Right renal pelvis (tissue), 4 donors: ENCODE data around the gene TSPAN5. TPM values are rescaled to one million over a fixed set of nuclear protein-coding genes. Genes with fewer than 3 reads are reported as not detected.
A peak's percentile ranks its signal among the peaks of the same experiment; 100 is the strongest.

ENCODE experiments used
- DNase-seq, 4 donors: peaks; one replicate each; pipeline ENCODE4 v3.0.0-alpha.2; 2013; ENCODE audit warnings: low read depth in 4 of 4, low spot score in 3 of 4, missing footprints in 1 of 4
- polyA plus RNA-seq, 4 donors: library from polyadenylated mRNA; unstranded; fragments of 120-200 nt; gene quantifications; one replicate each; pipeline ENCODE4 v1.2.1, GENCODE V29; 2013; ENCODE audit not compliant: insufficient read length in 4 of 4

TSPAN5 gene
- polyA plus RNA-seq, 4 donors: 26.1 to 31.4 (median 29.2) TPM

DNA sequence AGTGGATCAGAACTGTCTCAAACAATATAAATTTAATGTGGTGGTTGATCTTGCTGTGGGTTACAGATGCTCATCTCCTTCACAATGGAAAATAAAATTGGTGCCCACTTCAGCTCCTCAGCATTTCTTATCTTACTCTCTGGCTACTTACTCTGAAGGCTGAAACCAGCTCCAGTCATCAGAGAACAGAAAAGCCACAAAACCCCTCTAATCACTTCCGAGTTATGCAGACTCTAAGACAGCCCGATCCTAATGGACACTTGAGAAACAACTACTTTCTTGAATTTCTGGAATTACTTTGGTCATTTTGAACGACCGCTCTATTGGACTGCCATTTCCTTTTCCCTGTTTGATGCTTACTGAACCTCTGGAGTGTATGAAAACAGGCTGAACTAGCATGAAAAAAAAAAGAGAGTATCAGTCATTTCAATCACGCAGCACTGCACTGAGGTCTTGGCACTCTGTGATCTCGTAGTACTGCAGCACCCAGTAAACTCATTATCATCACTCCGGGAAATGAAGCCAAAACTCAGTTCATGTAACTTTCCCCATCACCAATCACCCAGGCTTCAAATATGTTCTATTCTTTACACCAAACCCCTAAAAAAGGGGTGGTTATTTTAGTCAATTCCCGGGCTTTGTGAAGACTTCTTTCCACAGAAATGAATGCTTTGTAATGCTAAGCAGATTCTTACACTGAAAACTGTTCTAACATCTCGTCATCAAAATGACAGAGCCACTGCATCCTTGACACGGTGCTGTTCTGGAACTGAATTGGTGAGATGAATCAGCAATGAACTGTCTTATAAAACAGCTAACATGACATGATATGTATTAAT is 54.5 kb downstream of the TSPAN5 start:
- no peak for DNase-seq

DNA sequence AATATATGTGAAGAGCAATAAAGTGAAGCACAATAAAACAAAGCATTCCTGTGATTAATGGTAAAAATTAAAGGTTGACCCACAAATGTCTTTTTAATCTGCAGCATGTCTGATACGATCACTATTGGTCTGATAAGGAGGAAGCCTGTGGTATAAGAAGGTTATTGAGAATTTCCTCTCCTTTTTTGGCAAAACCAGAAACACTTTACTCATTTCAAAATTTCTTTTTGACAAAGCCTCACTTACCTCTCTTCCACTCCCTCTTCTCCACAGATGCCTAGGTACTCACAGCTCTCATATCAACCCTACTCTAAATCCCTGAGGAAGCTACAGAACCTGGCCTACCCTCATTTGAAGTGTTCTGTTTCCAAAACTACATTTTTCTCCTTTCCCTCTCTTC is 56.1 kb downstream of the TSPAN5 start:
- no peak for DNase-seq

DNA sequence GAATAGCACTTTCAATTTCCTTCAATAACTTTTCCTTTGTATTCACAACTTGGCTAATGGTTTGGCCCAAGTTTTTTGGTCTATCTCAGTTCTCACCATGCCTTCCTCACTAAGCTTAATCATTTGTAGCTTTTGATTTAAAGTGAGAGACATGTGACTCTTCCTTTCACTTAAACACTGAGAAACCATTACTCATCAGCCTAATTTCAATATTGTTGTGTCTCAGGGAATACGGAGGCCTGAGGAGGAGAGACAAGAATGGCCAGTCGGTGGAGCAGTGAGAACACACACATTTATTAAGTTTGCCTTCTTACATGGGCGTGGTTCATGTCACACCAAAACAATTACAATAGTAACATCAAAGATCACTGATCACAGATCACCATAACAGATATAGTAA is 56.7 kb downstream of the TSPAN5 start:
- DNase-seq: no peak

DNA sequence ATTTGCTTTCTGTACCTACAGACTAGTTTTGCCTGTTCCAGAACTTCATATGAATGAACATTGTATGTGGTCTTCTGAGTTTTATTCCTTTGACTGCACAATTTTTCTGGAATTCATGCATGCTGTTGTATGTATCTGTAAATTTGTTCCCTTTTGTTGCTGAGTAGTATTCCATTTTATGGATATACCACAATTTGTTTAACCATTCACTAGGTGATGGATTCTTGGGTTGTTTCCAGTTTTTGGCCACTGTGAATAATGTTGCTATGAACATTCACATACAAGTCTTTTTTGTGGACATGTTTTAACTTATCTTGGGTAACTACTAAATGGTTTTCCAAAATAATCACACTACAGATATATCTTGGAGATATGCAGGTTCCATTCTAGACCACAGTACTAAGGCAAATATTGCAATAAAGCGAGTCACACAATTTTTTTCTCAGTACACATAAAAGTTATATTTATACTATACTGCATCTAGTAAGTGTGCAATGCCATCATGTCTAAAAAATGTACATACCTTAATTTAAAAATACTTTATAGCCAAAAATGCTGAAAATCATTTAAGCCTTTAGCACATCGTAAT is 58.7 kb downstream of the TSPAN5 start:
- no peak for DNase-seq

DNA sequence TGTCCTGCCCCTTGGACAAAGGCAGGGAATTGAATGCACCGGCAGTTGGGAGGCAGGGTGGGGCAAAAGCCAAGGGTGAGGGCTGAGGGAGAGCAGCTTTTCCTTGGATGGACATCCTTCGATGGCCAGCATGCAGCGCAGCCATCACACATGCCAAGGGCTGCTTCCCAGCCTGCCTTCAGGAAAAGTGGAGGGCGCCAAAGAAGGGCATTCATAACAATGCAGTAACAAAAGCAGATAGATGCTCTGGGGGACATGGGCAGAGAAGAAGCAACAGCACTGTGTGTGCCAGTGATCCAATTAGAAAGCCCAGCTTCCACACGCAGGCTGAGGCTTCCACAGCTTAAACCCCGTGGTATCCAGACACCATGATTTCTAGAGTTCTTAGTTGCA is 71.5 kb downstream of the TSPAN5 start:
- no peak for DNase-seq

DNA sequence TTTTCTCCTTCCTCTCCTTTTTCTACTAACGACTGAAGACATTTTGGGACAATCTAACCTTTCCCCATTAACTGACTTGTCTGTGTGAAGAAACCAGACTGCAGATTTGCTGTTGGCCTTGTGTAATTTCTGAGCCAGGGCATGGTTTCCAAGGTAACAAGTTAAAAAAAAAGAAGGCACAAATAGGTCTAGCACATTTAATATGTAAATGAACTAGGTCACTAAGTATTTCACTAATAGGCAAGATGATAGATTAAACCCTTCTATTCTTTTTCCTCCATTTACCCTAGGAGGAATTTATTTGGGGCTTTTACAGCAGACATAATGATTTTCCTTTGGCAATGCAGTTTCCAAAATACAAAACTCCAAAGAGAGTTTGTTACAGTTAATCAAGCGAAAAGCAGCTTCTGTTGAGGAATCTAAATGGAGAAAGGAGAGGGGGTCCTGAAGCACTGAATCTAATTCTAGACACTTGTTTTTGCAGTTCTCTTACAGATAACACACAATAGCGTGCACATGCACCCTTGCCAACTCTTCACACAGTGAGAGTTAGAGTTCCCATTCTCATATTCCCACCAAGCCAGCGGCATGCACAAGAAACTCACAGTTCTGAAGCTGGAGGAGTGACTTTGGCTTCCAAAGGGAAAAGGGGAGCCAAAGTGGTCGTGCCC is 72.0 kb downstream of the TSPAN5 start:
- no peak for DNase-seq

DNA sequence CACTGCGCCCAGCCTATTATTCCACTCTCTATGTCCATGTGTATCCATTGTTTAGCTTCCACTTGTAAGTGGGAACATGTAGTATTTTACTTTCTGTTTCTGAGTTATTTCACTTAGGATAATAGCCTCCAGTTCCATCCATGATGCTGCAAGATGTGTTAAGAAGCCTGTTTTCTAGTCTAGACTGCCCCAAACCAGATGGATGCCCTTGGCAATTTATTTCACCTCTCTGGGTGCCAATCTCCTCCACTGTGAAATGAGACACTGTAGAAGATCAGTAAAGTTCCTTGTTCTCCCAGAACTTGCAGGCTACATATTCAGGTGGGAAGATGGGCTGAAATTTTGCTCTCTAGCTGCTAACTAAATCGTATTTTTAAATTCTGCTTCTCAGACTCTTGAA is 72.8 kb downstream of the TSPAN5 start:
- DNase-seq: no peak

DNA sequence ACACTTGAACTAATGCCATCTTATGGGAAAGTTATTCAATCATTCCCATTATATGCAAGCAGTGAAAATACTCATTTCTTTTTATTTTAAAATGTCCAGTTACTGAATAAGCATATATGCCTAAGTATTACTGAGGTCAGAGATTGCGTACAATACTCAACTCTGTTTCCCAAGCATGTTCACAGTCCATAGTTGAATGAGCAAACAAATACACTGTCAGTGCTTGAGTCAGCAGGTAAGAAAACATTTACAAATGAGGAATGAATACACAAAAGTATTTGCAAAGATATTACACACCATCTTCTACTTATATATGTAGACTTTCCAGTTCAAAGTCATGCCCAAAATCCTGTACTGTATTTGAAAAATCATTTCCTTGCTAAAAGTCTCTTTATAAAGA is 74.1 kb downstream of the TSPAN5 start:
- no peak for DNase-seq

DNA sequence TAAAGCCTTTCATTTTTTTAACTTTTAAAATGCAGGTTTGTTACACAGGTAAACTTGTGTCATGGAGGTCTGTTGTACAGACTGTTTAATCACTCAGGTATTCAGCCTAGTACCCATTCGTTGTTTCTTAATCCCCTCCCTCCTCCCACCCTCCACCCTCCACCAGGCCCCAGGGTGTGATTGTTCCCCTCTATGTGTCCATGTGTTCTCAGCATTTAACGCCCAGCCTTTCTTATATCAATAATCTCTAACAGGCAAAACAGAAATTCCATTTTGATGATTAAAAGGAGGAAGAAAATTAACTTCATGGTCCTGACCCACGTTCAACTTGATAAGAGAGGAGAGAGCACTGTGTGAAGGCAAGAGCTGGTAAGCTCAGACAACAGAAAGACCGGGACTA is 75.1 kb downstream of the TSPAN5 start:
- DNase-seq: no peak

DNA sequence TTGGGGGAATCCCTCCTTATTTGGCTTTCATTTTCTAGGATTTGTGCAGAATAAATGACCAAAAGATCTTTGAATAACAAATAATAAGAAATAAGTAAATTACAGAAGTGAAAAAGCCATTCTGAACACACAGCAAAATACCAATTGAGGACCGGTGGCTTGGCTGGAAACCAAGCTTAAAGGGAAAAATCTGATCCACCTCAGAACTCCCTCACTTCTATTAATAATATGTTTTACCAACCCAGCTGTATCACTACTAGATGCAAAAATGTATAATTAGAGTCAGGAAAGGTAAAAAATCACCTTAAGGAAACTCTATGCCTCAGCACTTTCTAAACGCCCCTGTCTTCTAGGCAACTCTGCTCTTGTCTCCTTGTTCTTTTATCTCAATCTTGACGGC is 77.3 kb downstream of the TSPAN5 start:
- DNase-seq: no peak

DNA sequence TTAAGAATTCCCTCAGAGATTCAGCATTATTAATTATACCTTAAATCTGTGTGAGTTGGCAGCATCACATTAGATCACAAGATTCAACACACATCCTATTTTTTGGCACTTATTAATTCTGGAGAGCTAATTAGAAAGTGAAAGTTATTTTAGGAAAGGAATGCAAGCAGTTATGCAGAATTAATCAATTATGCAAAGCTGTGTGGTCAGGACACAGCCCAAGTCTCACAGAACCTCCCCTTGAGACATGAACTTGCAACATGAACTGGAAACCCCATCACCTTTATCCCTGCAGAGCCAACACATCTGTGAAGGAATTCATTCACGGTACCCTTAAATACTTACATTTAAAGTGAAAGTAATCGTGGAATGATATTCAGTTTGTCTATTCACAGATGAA is 80.5 kb downstream of the TSPAN5 start:
- no peak for DNase-seq

DNA sequence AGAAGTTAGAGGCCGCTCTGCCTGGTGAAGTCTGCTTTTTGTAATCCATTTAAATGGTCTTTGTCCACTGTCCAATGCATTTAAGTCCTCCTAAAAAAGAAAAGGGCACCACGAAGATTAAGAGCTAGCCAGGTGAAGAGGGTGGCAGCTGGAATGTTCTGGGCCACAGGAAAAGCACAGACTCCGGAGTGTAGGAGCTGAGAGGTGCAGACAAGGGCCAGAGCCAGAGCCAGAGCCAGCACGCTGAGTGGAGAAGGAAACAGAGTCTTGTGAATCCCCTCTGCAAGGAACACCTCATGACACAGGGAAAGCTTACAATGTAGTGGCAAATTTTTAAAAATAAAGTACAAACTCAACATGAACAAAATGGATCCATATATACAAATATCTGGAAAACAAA is 83.6 kb downstream of the TSPAN5 start:
- no peak for DNase-seq

DNA sequence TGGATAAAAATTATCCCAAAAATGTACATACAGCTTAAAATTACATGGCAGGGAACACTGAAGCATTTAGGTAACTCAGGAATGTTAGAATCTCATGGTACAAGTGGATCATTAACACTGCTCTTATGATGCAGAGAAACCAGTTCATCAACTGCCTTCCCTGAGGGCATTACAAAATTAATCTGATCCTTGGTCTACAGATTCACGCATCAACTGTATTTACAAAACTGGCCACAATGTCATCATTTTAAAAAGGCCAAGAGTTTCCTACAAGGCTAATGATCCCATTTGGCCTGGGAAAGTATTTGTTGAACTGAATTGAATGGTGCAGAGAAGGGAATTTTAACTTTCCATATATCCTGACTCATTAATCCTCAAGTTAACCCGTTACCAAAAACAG is 84.6 kb downstream of the TSPAN5 start:
- peak in 3 of 4 donors; percentile 20 to 47 (median 28) for DNase-seq

DNA sequence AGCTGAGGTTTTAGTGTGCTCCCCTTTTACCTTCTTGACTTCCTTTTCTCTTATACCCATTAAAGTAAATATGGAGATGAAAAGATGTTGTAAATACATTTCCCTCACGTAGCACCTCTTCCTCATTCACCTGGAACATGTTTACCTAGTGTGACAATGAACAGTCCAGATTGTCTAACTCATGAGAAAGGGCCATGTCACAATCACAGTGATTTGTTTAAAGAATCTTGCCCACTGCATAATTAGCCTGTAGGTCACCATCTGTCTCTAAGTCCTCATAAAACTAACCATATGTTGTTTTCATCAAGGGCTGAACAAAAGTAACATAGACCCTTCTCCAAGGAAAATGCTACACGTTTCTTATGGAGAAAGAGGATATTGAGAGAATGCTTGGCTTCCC is 85.7 kb downstream of the TSPAN5 start:
- no peak for DNase-seq

DNA sequence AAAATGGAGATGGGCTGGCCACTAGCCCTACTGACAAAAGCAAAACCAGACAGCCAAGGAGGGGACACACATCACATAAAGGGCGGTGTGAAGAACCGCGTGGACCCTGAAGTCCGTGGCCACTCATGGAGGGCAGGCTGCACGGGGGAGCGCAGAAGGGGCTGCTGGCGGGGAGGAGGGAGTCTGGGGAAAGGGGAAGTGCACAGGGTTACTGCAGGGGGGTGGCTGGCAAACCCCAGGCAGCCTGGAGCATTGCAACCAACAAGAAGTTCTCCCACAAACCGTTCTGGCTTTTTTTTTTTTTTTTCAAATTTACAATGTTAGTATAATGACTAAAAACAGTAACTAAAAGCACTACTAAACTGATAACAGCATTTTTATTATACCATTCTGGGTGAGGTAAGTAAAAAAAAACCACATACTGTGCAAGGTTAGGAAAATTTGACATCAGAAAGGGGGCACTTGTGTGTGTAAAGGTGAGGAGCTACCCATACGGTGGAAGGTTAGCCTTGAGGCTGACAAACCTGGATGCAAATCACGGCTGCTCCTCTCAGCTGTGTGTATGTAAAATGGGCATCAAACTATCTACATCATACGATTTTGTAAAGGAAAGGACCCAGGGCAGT is 87.1 kb downstream of the TSPAN5 start:
- DNase-seq: no peak

DNA sequence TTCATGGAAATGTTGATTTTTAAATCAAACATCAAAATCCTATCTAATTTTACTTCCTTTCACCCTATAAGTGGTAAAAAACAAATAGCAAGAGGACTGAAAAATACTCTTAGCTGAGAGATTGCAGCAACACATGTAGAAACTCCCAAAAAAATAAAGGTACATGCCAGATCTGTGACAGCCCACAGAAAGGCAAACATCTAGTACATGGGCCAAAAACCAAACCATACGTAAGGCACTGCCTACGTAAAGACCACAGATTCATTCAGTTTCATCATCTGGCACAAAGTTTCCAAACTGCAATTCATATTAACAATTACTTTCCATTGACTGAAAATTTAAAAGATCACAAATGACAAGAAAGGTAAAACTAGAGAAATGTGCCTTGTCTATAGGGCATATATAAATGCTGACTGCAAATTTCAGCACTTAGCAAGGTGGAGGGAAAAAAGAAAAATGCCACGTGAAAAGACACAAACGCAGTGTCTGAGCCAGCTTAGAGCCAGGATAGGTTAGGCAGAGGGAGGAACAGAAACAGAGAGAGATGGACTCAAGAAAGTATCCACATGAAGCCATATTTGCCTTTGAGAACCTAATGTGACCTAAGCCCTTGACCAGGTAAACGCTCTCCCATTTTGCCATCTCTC is 88.1 kb downstream of the TSPAN5 start:
- no peak for DNase-seq

DNA sequence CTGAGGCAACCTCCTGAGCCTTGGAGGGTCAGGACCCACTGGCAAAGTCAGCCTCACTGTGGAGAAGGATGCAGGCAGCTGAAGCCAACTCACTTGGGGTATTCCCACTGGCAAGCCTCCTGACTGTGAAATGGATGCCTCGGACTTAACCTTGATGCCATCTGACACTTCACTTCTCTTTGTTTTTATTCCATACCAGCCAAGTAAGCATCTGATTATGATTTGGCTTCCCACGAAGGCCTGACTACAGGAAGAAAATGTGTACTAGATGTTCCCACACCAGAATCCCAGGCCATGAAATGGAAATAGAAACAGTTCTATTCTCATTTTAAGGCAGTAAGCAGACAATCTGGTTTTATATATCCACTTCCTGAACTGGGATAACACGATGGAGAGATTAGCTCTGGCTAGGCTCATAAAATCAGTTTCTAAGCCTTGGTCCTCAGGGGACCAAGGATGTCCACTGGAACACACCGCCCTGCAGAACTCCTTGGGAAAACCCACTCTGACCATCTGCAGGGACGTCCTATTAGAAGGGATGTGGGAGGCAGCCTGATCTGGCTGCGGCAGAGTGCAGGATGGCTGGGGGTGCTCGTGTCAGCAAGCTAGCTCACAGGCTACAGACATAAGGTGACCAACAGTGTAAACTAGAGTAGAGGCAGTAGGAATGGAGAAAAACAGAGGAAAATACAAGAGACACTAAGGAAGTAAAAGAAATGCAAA is 89.3 kb downstream of the TSPAN5 start:
- DNase-seq: no peak

DNA sequence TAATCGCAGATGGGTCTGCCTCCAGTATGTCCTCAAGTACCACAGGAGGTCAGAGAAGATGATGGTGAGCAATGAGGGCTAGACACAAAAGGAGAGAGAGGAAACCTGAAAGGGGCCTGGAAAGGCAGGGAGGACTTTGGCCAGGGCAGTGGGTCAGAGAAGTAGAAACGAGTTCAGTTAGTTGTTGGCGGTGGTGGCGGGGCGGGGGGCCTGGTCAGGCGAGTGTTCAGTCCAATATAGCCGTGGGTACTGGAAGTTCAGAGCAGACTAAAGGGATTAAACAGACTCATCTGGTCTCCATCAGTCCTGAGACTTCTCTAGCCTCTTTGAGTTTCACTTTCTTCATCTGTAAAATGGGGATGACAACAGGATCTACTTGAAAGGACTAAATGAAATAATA is 90.8 kb downstream of the TSPAN5 start:
- DNase-seq: no peak

DNA sequence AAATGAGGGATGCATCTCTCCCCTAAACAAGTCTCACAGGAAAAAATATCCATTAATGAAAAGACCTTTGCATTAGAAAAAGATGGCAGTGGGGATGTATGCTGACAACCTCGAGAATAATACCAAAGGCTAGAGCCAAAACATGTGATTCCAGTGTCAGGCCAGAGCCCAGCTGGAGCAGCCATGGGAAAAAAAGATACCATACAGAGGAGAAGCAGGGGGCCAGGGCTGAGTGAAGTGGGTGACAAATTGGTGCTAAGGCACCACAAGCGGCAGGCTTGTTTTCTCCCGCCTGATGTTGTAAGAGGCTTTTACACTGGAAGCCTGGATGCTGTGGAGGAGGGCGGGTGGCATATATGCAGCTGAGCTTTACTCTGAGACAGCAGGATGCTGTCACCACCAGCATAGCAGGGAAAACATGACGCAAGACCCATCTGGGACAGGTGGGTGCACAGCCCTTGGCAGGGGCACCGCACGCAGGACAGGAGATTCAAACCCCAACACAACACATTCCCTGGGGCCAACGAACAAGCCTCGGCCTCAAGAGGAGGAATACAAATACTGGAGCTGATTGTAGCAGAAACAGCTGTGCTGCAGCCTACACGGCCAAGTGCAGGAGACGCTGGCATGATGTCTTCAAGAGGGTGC is 91.9 kb downstream of the TSPAN5 start:
- no peak for DNase-seq
